ENCODE results near the gene CYBC1. TPM values are rescaled to one million over a fixed set of nuclear protein-coding genes. Genes with fewer than 3 reads are reported as not detected.

Gene CYBC1
- total and polyA plus RNA-seq, 2 of the 8 experiments (the other 6 are each of a cell fraction or from before 2014, with no cell fraction given): 74.6 to 81.4 TPM

GRCh38 chr17:82439194-82439828, 11.2 kb downstream of the CYBC1 start:
- Histone ChIP-seq H2BK15ac (ENCODE audit: low read length) (no peak overlapping the region), H2BK120ac (replicated peaks; ENCODE audit: low read depth, low read length) (no peak overlapping the region), H3K23me2 (ENCODE audit: low read depth, low read length) (no peaks in the 10 kb centered on the region), H2AK5ac (ENCODE audit: low read depth, low read length) (no peak overlapping the region), H3K4me3 (ENCODE audit: extremely low read depth in 1 of 4, insufficient read depth in 2 of 4, low read depth in 3 of 4, low read length in 4 of 4) (no peak overlapping the region), H3K27me3 (replicated peaks in 1 of 4; ENCODE audit: control insufficient read depth in 3 of 4, extremely low read depth in 1 of 4, insufficient read depth in 3 of 4, low read length in 3 of 4) (no peaks in the 10 kb centered on the region), H4K20me1 (replicated peaks in 1 of 2; ENCODE audit: control insufficient read depth in 1 of 2, insufficient read depth in 2 of 2, low read length in 2 of 2) (peaks cover 0 to 19% of the 10 kb centered on the region in 2 experiments), H3K9ac (replicated peaks in 1 of 4; ENCODE audit: extremely low read depth in 1 of 4, low read depth in 3 of 4, low read length in 3 of 4) (no peak overlapping the region), H3K56ac (replicated peaks; ENCODE audit: insufficient read length, low read depth, low read length) (no peak overlapping the region), H2BK20ac (ENCODE audit: low read length) (no peak overlapping the region), H3K4me1 (replicated peaks in 1 of 4; ENCODE audit: control insufficient read depth in 3 of 4, insufficient read depth in 4 of 4, low read length in 3 of 4) (peaks cover 0 to 18% (median 8%) of the 10 kb centered on the region in 4 experiments; a peak in 6 of 7 replicates), H3K27ac (ENCODE audit: low read depth, low read length) (peak overlapping the region; percentile 34; the same call in 1 of the 2 replicates), H2BK5ac (ENCODE audit: low read depth, low read length) (no peak overlapping the region), H4K5ac (ENCODE audit: insufficient read length, low read depth, low read length) (no peak overlapping the region), H2BK12ac (ENCODE audit: low read depth, low read length) (no peak overlapping the region), H3K23ac (ENCODE audit: insufficient read length) (no peak overlapping the region), H3K4ac (replicated peaks; ENCODE audit: insufficient read length, low read depth, low read length) (no peak overlapping the region), H3K14ac (ENCODE audit: insufficient read length) (no peak overlapping the region), H4K8ac (ENCODE audit: extremely low read depth, insufficient read depth, low read length) (no peak overlapping the region), H3K9me3 (ENCODE audit: insufficient read depth in 2 of 2, low read depth in 1 of 2, low read length in 1 of 2) (no peaks in the 10 kb centered on the region), H3K4me2 (ENCODE audit: insufficient read depth in 1 of 2, low read depth in 2 of 2, low read length in 2 of 2) (no peak overlapping the region), H3K18ac (ENCODE audit: extremely low read depth, low read length) (no peak overlapping the region), H3K36me3 (ENCODE audit: control insufficient read depth in 2 of 4, insufficient read depth in 4 of 4, low read length in 3 of 4) (peaks cover 0 to 21% (median 9%) of the 10 kb centered on the region in 4 experiments; a peak in 4 of 8 replicates), H3K79me2 (ENCODE audit: control insufficient read depth in 1 of 2, insufficient read depth in 2 of 2, low read length in 2 of 2) (no peaks in the 10 kb centered on the region), H4K91ac (replicated peaks; ENCODE audit: insufficient read length, low read length) (no peak overlapping the region), H3K79me1 (ENCODE audit: low read depth, low read length) (no peaks in the 10 kb centered on the region), H2AFZ (ENCODE audit: low read length) (no peak overlapping the region)
- 90% methylated on average over 29 of the region's 29 CpGs; no CpG with 5 or more reads in 1 of the 2 experiments for WGBS, 2 experiments (ENCODE audit: extremely low coverage in 1 of 2, insufficient coverage in 1 of 2, insufficient read length in 1 of 2, insufficient replicate concordance in 2 of 2, low coverage in 1 of 2, low lambda C conversion rate in 2 of 2, missing lambda C conversion rate in 1 of 2)
- no peak for DNase-seq (ENCODE audit: low read depth in 1 of 2, low spot score in 2 of 2)
- CTCF ChIA-PET (ENCODE audit: partially characterized antibody): interaction anchor here (1.2 to 3.0 kb wide), 3 partner anchors 14 to 89 kb away, joined by 3 to 17 read pairs (median 9); no protein-coding TSS in a partner anchor
- FAIRE-seq: no peak
- POLR2A ChIA-PET (ENCODE audit: partially characterized antibody): interaction anchor here (1.0 to 3.3 kb wide), 5 partner anchors 8 to 19 kb away, joined by 3 to 12 read pairs (median 5); partner anchors contain the start of gene NARF

Data from H1 (cell line).